Heart left ventricle (tissue), 13 donors: ENCODE measurements around the gene STRN3.

Source experiments
- CTCF ChIP-seq, 12 donors: fragments of 200-600 bp; sonication (generic) in 4 of 12; IDR thresholded peaks; one replicate each; pipeline versions ENCODE4 v1.5.0 to v1.8.0; 2018 to 2022; ENCODE audit warnings: antibody characterized with exemption in 12 of 12, mild to moderate bottlenecking in 5 of 12
- POLR2A ChIP-seq, 2 donors: fragments of 450-650 bp; IDR thresholded peaks; one replicate each; pipeline ENCODE4 v1.6.1; 2017; ENCODE audit warnings: antibody characterized with exemption in 2 of 2, mild to moderate bottlenecking in 2 of 2, moderate library complexity in 2 of 2
- donor health status: ischemic (EF 13 %, LVEDD 7.1; RV severe dilation, severe dysfunction).
- donor health status: DM: no; HTN: yes; CAD: no.
- donor health status: DM: no; HTN: no; CAD: no.
- donor health status: ischemic (EF 25% LVEDD 6.9; RV normal size, moderate dysfunction).
- donor health status: ischemic (EF 25% LVEDD 5.7; RV mildly dilated, moderate dysfunction).
- donor health status: ischemic (EF 35%, LVEDD 5.7; RV mildly dilated, moderate dysfunction).
- donor health status: nonischemic (EF 11% LVEDD 7.7; RV severe dilation, severe dysfunction).
- donor health status: DM: yes; HTN: yes; CAD: no.
- donor health status: PGD.
- donor health status: ischemic (EF 29% LVEDD 5.4; RV normal size, mild dysfunction).
- donor health status: nonischemic (EF 23%, LVEDD 6.1; RV moderate dilation, normal function).

GRCh38 chr14:30906752-30907658 lies 119.2 kb downstream of the STRN3 start:
- TF ChIP-seq CTCF (IDR thresholded peaks at IDR 0.05) = peak in 7 of 12 donors; percentile 7 to 36 (median 26)
- no peak for TF ChIP-seq POLR2A (IDR thresholded peaks at IDR 0.05)
